Dermis microvascular lymphatic vessel endothelial cell (primary cell): ENCODE measurements around the gene SLC47A2. TPM values are rescaled to one million over a fixed set of nuclear protein-coding genes. Genes with fewer than 3 reads are reported as not detected.
A peak's percentile ranks its signal among the peaks of the same experiment; 100 is the strongest.

Source experiments
- DNase-seq, 2 donors: peaks; one replicate each; pipeline versions ENCODE4 v3.0.0 to v3.0.0-alpha.2; 2010; ENCODE audit warnings: low read depth in 2 of 2
- total RNA-seq: library from RNA; depleted of rRNA; stranded (reverse); fragments of >200 nt; gene quantifications from 2 replicates; pipeline ENCODE4 v1.2.1, GENCODE V29; 2014

Gene SLC47A2
- total RNA-seq, 1 donor from 2014 or later: not detected

DNA sequence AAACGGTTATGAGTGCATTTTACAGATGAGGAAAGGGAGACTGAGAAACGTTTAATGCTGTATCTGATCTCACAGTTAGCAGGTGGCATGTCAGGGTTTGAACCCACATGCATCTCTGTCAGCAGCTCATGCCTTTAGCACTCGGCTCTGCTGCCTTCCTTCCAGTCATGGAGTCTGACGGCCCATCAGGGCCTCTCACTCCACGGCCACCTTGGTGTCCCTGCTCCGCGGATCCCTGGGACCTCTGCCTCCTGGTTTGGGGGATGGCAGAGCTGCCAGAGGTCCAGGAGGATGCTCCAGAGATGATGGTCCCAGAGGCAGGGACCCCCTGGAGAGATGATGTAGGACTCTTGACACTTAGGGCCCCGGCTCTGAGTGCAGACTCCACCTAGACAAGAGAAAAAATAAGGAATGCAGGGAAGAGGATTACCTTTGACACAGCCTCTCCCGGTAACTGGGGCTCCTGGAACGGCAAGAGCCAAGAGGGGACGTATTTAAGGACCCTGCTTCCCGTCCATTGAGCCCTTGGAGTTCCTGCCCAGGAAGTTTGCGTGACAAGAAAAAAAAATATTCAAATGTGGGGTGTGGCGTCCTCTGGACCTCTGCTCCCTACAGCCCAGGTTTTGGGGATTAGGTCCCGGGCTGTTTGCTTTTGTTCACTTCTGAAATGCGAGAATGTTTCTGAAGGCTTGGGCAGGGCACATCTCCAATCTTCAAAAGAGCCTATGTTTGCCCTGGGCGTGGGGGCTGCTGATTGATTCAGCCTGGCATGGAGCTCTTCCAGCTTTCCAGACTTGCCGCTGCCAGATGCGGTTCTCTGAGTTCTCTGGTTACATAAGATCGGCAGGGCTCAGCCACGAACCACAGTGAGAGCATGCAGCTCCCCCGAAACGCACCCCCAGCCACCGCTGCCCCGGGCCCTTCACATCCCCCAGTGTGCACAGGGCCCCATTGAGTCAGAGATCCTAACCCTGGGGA lies 31.7 kb upstream of the SLC47A2 start, which contains the start of gene ALDH3A1:
ALDH3A1 (minus strand) TSS at position 470 of the 978 bp plus-strand sequence. CDS start 3,169 bp downstream, outside the sequence.
- no peak for DNase-seq

DNA sequence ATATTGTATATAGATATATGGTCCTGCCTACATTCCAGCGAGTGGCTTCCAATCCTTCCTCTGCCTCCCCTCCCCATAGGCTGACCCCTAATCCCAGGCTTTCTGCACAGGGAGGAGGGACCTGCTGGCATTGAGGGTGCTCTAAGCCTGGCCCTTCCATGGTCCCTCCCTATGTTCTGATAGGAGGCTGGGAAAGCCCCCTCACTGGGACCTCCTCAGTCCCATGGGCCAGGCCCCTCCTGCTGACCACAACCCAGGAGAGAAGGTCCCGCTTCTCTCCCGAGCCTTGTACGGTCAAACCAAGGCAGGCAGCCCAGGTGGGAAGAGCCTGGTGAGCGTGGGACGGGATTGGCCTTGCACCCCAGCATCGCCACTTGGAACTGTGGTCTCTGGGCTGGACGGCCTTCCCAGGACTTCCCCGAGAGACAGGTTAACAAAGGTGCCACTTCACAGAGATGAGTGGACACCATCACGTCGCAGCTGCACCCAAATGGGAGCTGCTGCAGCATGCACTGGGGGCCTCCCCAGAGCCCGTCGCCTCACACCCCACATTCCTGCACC lies 30.9 kb upstream of the SLC47A2 start:
- DNase-seq: no peak

DNA sequence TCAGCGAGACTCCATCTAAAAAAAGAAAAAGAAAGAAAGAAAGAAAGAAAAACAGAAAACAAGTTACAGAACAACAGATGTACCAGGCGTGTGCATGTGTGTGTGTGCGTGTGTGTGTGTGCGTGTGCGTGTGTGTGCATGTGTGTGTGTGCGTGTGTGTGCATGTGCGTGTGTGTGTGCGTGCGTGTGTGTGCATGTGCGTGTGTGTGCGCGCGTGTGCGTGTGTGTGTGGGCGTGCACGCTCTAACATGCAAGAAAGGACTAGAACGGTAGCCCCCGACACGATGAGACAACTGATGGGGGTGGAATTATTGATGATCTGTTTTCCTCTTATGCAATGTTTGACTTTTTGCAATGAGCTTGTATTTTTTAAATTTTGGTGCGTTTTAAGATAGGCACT lies 30.1 kb upstream of the SLC47A2 start:
- no peak for DNase-seq

DNA sequence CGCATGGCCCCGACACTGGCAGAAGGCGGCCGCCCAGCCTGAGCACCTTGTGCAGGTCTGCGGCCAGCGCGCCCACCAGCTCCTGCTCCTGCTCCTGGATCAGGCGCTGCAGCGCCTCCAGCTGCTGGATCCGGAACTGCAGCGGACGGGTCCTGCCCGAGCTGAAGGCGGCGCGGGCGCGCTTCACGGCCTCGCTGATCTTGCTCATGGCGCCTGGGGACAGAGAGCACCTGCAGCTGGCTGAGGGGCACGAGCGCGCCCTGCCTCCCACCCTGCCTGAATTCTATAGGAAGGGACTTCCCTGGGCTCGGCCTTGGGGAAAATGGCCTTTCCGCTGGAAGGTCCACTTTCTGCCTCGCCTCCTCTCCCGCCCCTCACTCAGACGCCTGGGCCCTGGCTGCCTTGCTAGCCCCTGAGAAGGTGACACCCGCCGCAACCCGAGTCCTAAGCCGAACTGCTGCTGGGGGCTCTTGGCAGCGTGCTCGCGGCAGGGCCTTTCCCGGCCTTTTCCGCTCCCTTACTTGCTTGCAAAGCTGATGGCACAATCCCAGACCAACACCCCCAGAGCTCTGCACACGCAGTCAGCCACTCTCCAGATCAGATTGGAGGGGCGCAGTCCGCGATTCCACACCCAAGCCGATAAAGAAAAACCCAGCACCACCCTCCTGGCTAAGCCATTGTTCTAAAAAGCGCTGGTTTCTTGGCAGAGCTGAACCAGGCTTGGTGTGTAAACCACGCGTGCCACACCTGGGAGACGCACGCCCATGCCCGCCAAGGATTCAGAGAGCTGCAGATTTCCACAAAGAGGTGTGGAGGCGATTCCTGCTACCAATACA lies 28.8 kb upstream of the SLC47A2 start:
- peak; percentile 59 to 82 for DNase-seq

DNA sequence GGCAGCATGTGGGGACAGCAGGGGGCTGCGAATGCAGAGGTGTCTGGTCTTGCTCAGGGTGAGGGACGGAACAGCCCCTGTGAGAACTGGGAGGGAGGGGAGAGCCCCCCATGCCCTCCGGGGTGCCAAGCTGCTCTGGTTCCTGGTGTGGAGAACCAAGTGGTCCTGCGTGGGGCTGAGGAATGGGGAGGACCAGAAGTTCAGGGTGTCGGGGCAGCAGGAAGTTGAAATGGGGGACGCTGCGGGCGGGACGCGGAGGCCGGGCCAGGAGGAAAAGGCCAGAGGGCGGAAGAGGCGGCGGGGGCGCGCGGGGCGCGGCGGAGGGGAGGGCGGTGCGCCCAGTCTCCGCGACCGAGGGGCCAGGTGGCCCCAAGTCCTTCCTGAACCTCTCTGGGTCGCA lies 28.1 kb upstream of the SLC47A2 start:
- DNase-seq: no peak

DNA sequence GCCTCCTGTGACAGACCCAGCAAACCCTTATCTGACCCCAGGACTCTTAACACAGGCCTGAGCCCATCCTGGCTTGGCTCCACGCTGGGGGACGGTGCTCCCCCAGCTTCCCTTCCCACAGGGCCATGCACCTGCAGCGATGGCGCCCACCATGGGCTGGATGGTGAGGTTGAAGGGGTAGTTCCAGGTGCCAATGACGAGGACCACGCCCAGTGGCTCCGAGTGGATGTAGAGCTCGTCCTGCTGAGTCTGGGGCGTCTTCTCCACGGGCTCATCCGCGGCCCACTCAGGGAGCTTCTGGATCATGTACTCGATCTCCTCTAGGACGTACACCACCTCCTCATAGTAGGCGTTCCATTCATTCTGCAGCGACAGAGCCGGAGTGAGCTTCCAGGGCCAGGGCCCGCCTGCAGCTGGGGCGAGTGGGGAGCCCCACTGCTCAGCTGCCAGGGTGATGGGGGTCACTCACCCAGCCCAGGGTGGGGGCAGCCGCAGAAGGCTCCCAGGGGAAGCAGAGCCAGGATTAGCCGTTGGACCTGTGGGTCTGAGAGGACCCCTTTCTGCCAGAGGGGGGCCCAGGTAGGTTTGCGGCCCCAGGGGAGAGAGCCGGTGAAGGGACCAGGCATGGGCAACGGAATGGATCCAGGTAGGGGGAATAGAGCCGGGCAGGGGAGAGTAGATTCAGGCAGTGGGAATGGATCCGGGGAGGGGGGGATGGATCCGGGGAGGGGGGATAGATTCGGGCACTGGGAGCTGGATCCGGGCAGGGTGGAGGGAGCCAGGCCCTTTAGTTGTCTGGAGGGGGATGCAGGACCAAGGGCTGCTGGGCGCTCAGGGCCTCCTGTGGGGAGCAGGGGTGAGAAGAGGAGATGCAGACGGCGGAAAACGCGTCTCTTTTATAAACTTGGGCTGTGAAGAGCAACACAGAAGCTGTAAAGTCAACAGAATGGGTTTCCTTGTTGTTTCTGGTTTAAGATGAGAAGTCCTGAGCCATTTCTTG lies 27.0 kb upstream of the SLC47A2 start:
- DNase-seq: no peak

DNA sequence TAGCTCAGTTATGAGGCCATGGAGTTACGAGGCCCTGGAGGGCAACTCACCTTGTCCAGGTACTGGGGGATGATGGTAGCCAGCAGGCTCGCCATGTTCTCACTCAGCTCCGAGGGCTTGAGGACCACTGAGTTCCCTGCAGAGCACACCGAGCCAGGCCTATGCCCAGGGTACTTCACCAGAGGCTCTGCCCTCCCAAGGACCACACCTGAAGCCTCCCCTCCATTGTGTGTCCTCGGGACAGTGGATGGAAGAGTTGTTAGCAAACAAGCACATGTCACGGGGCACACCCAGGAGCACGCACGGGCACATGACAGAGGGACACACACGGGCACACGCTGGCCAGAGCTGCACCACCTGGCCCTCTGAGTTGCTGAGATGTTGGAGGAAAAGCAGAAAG lies 26.1 kb upstream of the SLC47A2 start:
- no peak for DNase-seq

DNA sequence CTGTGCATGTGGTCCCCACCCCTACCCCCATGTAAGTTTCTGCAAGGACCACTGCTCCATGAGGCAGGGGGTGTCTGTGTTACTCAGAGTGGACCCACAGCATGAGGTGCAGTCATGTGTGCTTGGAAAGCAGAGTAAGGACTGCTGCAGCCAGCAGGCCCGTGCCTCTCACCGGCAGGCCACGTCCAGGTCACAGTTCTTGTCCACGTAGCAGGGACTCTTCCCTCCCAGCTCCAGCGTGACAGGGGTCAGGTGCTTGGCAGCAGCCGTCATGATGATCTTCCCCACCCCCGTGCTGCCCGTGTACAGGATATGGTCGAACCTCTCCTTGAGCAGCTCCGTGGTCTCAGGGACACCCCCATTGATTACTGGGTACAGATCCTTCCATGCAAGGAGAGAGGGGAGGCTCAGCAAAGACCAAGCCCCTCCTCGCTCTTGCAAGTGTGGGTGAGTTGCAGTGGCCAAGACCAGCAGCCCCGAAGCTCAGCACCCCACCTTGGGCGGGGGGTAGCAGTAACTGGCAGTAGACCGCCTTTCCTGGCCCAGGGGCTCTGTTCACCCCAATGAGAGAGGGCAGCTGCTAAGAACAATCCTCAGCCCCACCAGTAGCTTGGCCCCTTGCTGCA lies 25.6 kb upstream of the SLC47A2 start:
- no peak for DNase-seq

DNA sequence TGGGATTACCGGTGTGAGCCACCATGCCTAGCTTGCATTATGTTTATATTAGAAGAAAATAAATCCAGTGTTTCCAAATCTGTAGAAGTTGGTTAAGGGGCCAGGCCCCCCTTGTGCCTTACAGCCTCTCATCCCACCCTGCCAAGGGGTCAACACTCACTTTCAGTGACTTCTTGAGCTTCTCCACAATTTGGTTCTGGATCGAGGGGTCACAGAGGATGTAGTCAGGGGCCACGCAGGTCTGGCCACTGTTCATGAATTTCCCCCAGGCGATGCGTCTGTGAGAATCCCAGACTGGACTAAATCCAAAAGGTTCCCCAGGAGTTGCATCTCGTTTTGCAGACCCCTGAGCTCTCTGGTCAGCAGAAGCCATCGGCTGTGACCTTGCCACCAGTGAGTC lies 24.5 kb upstream of the SLC47A2 start:
- no peak for DNase-seq

DNA sequence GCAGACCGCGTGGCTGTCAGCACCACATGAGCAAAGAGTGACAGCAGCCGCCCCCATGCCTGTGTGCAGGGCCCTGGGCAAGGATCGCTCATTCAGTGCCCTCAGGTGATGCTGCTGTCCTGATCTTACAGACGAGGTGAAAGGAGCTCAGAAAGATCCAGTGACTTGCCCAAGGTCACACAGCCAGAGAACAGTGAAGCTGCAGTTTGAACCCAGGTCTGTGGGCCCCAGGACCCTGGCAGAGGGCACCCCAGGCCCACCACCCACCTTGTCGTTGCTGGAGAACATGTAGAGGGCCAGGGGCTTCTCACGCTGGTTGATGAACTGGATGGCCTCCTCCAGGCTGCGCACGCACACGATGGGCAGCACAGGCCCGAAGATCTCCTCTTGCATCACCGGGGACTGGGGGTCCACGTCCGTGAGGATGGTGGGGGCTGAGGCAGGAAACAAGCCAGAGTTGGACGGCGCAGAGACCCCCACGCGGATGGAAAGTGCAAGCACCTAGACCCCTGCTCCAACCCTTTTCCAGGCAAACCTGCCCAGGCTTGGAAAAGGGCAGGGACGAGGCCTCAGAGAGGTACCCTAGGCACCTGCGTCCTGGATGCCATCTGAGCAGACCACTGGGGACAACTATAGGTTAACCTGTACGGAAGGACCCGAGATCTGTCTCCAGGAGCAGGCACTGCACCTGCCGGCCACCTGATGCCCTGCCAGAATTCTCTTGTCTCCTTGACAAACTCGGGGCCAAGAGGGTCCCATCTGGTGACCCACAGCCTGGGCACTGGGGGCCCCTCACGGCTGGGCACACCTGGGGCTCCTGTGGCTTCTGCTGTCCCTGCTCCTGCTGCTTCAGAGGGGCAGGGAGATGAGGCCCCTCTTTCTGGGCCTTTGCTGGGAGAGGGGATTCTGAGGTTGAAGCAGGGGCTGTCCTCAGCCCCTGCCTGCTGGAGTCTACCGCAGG lies 23.1 kb upstream of the SLC47A2 start:
- DNase-seq: no peak

DNA sequence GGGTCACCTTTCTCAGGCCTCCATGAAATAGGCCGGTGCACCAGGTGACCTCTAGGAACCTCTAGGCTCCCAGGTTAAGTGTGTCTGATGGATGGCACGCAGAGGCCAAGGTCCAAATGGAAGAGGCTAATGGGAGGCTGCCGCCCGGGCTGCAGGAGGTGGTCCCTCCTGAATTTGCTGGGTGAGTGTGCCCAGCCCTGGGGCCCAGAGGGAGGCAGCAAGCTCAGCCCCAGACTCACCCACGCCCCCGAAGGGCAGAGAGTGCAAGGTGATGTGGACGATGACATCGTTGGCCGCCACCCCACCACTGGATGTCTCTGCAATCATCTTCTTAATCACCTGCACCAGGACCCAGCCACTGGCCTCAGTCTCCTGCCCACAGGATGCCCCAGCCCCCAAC lies 22.4 kb upstream of the SLC47A2 start:
- no peak for DNase-seq

DNA sequence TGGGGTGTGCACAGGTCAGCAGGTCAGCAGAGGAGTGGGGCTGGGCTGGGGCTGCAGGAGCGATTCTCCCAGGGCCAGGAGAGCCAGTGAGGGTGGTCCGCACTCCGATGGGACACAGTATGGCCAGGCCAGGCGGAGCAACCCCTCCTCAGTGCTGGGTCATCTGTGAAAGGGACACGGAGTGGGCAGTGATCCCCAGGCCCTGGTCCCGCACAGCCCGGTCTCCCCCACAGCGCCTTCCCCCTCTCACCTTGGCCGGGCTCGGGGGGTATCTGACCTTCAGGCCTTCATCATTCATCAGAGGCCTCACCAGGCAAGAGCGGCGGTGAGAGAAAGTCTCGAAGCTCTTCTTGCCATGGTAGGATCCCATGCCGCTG lies 21.7 kb upstream of the SLC47A2 start:
- no peak for DNase-seq

DNA sequence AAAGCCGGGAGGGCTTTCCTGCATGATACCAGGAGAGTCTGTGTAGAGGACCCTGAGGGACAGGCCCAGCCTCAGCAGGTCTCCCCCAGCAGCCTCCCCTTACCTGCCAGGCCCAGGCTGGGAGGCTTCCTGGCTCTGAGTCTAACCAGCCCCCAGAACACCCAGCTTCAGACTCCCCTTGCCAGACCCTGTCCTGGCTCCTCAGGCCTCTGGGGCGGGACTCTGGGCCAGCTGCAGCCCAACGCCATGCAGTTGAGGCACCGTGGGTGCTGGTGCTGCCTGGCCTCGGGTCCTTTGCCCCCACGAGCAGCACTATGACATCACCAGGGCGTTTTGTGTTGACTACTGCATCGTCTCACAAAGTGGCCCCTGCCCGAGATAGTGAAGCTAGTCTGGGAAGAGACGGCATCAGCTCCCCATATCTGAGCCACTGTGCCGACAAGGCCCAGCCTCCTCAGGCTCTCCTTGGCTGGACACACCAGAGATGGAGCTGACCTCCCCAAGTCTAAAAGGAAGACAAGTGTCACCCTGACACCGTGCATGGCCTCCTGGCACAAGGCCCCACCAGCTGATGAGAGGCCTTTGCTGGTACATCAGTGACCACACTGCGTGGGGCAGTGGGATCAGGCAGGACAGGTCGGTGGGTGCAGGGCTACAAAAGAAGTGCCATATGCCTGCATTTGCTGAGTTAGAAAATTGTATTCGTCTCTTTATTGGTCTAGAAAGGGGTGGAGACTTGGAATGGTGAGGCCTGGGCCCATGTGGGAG lies 21.1 kb upstream of the SLC47A2 start:
- DNase-seq: no peak

DNA sequence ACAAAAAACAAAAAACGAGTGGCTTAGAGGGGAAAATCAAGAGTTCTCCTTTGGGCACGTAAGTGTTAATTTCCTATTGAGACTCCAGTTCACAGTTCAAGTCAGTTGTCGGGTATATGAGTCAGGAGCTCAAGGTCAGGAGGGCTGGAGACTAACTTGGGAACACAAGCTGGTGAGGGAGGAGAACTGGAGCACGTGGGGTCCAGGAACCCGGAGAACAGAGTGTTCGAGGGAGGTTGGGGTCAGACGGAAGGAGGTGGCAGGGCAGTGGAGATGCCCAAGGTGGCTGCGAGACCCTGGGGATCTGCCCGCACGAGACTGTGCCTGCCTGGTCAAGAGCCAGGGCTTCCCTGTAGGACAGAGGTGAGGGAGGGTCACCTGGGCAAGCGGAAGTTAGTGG lies 19.7 kb upstream of the SLC47A2 start:
- DNase-seq: no peak

DNA sequence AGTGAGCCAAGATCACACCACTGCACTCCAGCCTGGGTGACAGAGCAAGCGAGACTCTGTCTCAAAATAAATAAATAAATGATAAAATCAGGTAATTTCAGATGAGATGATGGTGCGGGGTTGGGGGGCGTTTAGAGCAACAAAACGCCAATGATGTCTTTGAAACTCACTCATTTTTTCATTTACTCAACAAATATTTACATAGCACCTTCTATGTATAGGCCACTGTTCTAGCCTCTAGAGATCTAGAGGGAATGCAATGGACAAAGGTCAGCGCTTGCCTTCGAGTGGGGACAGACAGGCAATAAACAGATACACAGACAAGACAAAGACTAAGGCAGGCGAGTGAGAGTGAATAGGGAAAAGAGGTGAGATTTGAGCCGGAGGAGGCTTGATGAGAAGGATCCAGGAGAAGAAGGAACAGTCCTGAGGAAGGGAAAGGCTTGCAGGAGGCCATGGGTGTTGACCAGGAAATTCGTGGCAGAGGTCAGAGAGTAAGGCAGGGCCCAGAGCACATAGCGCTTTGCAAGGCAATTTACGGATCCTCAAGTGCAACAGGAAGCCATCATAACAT lies 17.7 kb upstream of the SLC47A2 start:
- DNase-seq: no peak

DNA sequence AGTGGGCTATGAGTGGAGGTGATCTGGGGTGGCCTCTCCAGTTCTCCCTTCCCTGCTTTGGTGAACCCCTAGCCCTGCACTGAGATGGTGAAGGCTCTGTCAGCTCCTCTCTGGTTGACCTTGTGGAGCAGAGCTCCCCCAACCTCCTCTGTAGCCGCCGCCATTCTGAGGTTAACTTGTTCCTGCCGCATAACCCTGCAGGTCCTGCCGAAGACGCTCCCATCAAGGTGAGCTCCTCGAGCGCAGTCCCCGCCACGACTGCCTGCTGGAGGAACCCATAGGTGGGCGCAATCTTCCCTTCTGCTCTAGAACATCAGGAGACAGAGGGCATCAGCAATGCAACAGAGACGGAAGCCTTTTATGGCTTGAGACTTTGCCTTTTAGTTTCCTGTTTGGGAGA lies 15.2 kb upstream of the SLC47A2 start:
- DNase-seq: no peak

DNA sequence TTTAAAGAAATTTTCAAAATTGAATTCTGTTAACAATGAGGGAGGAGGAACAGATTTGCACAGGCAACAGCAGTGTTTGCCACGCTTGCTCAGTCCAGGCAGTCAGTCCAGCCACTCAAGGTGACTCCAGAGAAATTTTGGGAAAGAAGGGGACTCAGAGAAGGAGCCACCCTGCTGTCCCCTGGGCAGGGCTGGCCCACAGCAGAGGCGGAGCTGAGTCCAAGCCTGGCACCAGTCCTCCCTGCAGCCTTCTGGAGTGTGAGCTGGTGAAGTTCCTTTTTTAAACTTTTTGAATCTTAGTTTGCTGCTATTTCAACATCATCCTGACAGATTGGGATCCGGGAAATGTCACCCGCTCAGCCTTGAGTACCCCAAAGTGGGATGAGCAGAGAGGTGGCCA lies 14.5 kb upstream of the SLC47A2 start:
- no peak for DNase-seq

DNA sequence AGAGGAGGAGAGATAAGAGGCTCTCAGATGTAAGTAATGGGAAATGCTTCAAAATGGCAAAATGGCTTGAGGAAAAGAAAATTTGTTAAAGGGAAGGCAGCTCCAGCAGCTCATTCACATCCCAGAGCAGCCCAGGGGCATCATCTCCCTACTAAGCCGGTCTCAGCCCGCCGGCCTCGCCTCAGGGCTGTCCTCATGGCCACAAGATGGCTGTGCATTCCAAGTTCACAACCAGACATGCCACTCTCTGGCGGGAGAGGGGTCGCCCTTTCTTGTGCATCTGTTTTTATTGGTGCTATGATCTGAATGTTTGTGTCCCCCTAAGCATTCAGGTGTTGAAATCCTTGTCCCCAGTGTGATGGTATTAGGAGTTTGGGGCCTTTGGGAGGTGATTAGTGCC lies 13.5 kb upstream of the SLC47A2 start:
- DNase-seq: no peak
